IMR-90 (cell line): Measurements from ENCODE around the gene ACACB.

ENCODE experiments used
- BHLHE40 ChIP-seq: fragments of 150-350 bp; IDR thresholded peaks from 2 replicates; pipeline ENCODE4 v1.6.1; 2016; ENCODE audit warnings: mild to moderate bottlenecking, low read depth, low read length
- CEBPB ChIP-seq: IDR thresholded peaks from 2 replicates; pipeline ENCODE4 v1.6.1; 2012; ENCODE audit warnings: low read depth, low read length, improper control_type of control experiment
- FOS ChIP-seq: fragments of 150-350 bp; IDR thresholded peaks from 2 replicates; pipeline ENCODE4 v1.6.1; 2016; ENCODE audit warnings: low read depth, low read length
- MAFK ChIP-seq: IDR thresholded peaks from 2 replicates; pipeline ENCODE4 v1.6.1; 2012; ENCODE audit warnings: low read depth, low read length, improper control_type of control experiment
- MAZ ChIP-seq: IDR thresholded peaks from 2 replicates; pipeline ENCODE4 v1.6.1; 2012; ENCODE audit warnings: low read depth, mild to moderate bottlenecking, low read length, improper control_type of control experiment, moderate library complexity, borderline replicate concordance
- MXI1 ChIP-seq: IDR thresholded peaks from 2 replicates; pipeline ENCODE4 v1.6.1; 2012; ENCODE audit warnings: low read depth, mild to moderate bottlenecking, low read length, moderate library complexity, borderline replicate concordance
- POLR2A ChIP-seq: IDR thresholded peaks from 2 replicates; pipeline ENCODE4 v1.6.1; 2012; ENCODE audit warnings: mild to moderate bottlenecking, low read depth, low read length
- RCOR1 ChIP-seq: IDR thresholded peaks from 2 replicates; pipeline ENCODE4 v1.6.1; 2012; ENCODE audit warnings: mild to moderate bottlenecking, low read length, improper control_type of control experiment; ENCODE audit not compliant: insufficient replicate concordance
- RFX5 ChIP-seq: IDR thresholded peaks from 2 replicates; pipeline ENCODE4 v1.8.0; 2012; ENCODE audit warnings: low read depth, mild to moderate bottlenecking, low read length, moderate library complexity
- SMC3 ChIP-seq: fragments of 150-350 bp; IDR thresholded peaks from 2 replicates; pipeline ENCODE4 v1.6.1; 2016; ENCODE audit warnings: low read depth, mild to moderate bottlenecking, antibody characterized with exemption, low read length, moderate library complexity
- TF ChIP-seq, protein P1 (sequence below): conservative IDR thresholded peaks from 2 replicates; pipeline ENCODE4 v1.5.1; 2012; ENCODE audit warnings: mild to moderate bottlenecking, low read depth, low read length, improper control_type of control experiment
- TF ChIP-seq, protein P2 (sequence below): fragments of 150-350 bp; IDR thresholded peaks from 2 replicates; pipeline ENCODE4 v1.6.1; 2016; ENCODE audit warnings: low read depth, mild to moderate bottlenecking, low read length, moderate library complexity, borderline replicate concordance

DNA sequence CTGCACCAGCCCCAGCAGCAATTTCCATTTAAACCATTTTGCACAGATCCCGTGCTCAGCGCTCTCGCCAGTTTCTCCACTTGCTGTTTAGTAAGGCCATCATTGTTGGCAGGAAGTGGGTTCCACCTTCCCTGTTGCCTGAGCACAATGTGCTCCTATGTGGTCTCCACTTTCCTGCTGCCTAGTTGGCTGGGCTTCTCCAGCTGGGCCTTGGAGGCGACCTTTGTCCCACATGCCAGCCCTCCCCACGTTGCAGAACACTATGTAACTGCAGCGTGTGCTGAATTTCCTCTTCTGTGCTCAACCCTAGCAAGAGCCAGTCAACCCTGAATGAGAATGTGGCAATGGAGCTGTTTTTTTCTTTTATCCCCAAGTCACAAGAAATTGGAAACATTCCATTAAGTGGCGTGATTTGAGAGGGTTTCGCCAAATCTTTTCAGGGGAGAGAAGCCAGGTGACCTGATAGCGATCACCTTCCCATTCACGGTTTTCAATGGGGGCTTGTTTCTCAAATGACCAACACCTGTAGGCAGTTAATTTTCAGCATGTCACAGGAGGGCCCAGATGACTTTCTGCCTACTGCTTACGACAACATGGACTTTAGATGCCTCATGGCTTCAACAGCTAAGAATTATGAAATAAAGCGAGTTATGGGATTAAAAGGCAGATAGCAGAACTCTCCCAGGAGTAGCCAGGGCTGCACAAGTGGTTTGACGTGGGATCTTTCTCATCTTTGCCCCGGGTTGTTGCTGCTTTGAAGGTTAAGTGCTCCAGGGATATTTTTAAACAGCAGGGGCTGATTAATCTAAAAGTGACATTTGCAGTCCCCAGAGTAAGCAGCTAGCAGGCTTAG, at the start of gene ACACB:
- TF ChIP-seq, protein P1, sequence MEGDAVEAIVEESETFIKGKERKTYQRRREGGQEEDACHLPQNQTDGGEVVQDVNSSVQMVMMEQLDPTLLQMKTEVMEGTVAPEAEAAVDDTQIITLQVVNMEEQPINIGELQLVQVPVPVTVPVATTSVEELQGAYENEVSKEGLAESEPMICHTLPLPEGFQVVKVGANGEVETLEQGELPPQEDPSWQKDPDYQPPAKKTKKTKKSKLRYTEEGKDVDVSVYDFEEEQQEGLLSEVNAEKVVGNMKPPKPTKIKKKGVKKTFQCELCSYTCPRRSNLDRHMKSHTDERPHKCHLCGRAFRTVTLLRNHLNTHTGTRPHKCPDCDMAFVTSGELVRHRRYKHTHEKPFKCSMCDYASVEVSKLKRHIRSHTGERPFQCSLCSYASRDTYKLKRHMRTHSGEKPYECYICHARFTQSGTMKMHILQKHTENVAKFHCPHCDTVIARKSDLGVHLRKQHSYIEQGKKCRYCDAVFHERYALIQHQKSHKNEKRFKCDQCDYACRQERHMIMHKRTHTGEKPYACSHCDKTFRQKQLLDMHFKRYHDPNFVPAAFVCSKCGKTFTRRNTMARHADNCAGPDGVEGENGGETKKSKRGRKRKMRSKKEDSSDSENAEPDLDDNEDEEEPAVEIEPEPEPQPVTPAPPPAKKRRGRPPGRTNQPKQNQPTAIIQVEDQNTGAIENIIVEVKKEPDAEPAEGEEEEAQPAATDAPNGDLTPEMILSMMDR, result no peak
- no peak for TF ChIP-seq POLR2A
- TF ChIP-seq RFX5, result no peak
- no peak for TF ChIP-seq MAFK
- TF ChIP-seq BHLHE40, result no peak
- no peak for TF ChIP-seq RCOR1
- TF ChIP-seq FOS, result no peak
- no peak for TF ChIP-seq MAZ
- TF ChIP-seq, protein P2, sequence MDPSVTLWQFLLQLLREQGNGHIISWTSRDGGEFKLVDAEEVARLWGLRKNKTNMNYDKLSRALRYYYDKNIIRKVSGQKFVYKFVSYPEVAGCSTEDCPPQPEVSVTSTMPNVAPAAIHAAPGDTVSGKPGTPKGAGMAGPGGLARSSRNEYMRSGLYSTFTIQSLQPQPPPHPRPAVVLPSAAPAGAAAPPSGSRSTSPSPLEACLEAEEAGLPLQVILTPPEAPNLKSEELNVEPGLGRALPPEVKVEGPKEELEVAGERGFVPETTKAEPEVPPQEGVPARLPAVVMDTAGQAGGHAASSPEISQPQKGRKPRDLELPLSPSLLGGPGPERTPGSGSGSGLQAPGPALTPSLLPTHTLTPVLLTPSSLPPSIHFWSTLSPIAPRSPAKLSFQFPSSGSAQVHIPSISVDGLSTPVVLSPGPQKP, result no peak
- TF ChIP-seq CEBPB, result no peak
- no peak for TF ChIP-seq MXI1
- TF ChIP-seq SMC3, result no peak
